ENCODE measurements around the gene VSIR. TPM values are rescaled to one million over a fixed set of nuclear protein-coding genes. Genes with fewer than 3 reads are reported as not detected.

The VSIR gene
- total RNA-seq, 1 experiment from 2014 or later = 18.5 TPM

- Histone ChIP-seq H4K20me1 (ENCODE audit: insufficient read depth) (no peaks in the 10 kb centered on the region), H3K9ac (ENCODE audit: low read length) (no peak overlapping the region), H2AFZ (ENCODE audit: low read depth, low read length, poor library complexity, severe bottlenecking) (no peak overlapping the region), H3K79me2 (ENCODE audit: insufficient read depth, low read length) (no peaks in the 10 kb centered on the region), H3K9me3 (ENCODE audit: control insufficient read depth in 1 of 2, insufficient read depth in 1 of 2, low read depth in 1 of 2, low read length in 2 of 2) (no peaks in the 10 kb centered on the region), H3K9me2 (ENCODE audit: insufficient read depth) (no peaks in the 10 kb centered on the region), H3K4me2 (ENCODE audit: low read length) (no peak overlapping the region), H3K27me3 (ENCODE audit: insufficient read depth, low read length) (no peaks in the 10 kb centered on the region), H3K4me1 (ENCODE audit: control insufficient read depth in 1 of 2, insufficient read depth in 2 of 2, low read length in 2 of 2) (0 out of 4 replicates have a peak, but pooled peaks cover 0 to 4% of the 10 kb centered on the region in 2 experiments), H3K4me3 (replicated peaks in 1 of 2; ENCODE audit: low read depth in 1 of 2, low read length in 2 of 2) (no peak overlapping the region), H3K36me3 (ENCODE audit: control insufficient read depth in 1 of 2, insufficient read depth in 2 of 2, low read length in 2 of 2) (no peaks in the 10 kb centered on the region), H3K27ac (ENCODE audit: low read depth, low read length) (no peak overlapping the region)
- peak; percentile 93 for TF ChIP-seq RAD21 (IDR thresholded peaks at IDR 0.05; ENCODE audit: low read depth)
- TF ChIP-seq MAX (IDR thresholded peaks at IDR 0.05) = no peak
- peak; percentile 77 to 93 (median 89) for TF ChIP-seq CTCF (IDR thresholded peaks at IDR 0.05 in 2 of 3, conservative IDR thresholded peaks at IDR 0.05 in 1 of 3; ENCODE audit: borderline replicate concordance in 1 of 3, insufficient read depth in 1 of 3, low read depth in 2 of 3, low read length in 2 of 3)
- no peak for TF ChIP-seq FOSL1 (IDR thresholded peaks at IDR 0.05; ENCODE audit: low read depth)
- peak; percentile 87 for ATAC-seq
- ChIA-PET POLR2A (interaction anchor here (1.1 to 1.4 kb wide), 2 partner anchors 389 to 394 kb away, joined by 3 to 4 read pairs; partner anchors contain the start of gene SLC29A3), RAD21 (ENCODE audit: low non-redundant PET in 1 of 2, low total read pairs in 2 of 2, uncharacterized antibody in 2 of 2, unreplicated experiment in 2 of 2) (interaction anchor here (0.9 to 2.0 kb wide), 8 partner anchors 65 to 394 kb away, joined by 3 to 9 read pairs (median 6); partner anchors contain the start of genes SLC29A3 (in 1 of the 2) and VSIR (in 1 of the 2)), CTCF (interaction anchor here (0.7 to 5.2 kb wide), 21 partner anchors 8 to 394 kb away, joined by 3 to 57 read pairs (median 5); partner anchors contain the start of genes C10orf105 and SLC29A3)
- BruUV-seq (replicated peaks) = no TSS peak
- no peak for DNase-seq (ENCODE audit: low read depth, low spot score)
- intact Hi-C loops (cut with micrococcal nuclease) = loop anchor here (1.0 kb wide), 3 partner anchors 324 to 394 kb away; partner anchors contain the start of gene SLC29A3
Measured at GRCh38 chr10:71708301-71708703, 65.0 kb downstream of the VSIR start.

- DNase-seq (ENCODE audit: low read depth, low spot score) (no peak), ATAC-seq (no peak)
- TF ChIP-seq SRF (IDR thresholded peaks at IDR 0.05; ENCODE audit: low read depth) (no peak), ZFX (IDR thresholded peaks at IDR 0.05) (no peak), EZH2 (IDR thresholded peaks at IDR 0.05) (no peak), POLR2A (IDR thresholded peaks at IDR 0.05; ENCODE audit: borderline replicate concordance, extremely low read depth, insufficient read depth, insufficient read length) (no peak)
- Histone ChIP-seq H3K27ac (ENCODE audit: low read depth, low read length) (no peak overlapping the region), H3K36me3 (ENCODE audit: control insufficient read depth in 1 of 2, insufficient read depth in 2 of 2, low read length in 2 of 2) (no peaks in the 10 kb centered on the region), H3K4me1 (ENCODE audit: control insufficient read depth in 1 of 2, insufficient read depth in 2 of 2, low read length in 2 of 2) (0 out of 4 replicates have a peak, but pooled peaks cover 0 to 4% of the 10 kb centered on the region in 2 experiments), H3K4me2 (ENCODE audit: low read length) (no peak overlapping the region), H3K9ac (ENCODE audit: low read length) (no peak overlapping the region), H2AFZ (ENCODE audit: low read depth, low read length, poor library complexity, severe bottlenecking) (no peak overlapping the region), H3K9me2 (ENCODE audit: insufficient read depth) (no peaks in the 10 kb centered on the region), H3K9me3 (ENCODE audit: control insufficient read depth in 1 of 2, insufficient read depth in 1 of 2, low read depth in 1 of 2, low read length in 2 of 2) (no peaks in the 10 kb centered on the region), H3K4me3 (replicated peaks in 1 of 2; ENCODE audit: low read depth in 1 of 2, low read length in 2 of 2) (no peak overlapping the region), H3K79me2 (ENCODE audit: insufficient read depth, low read length) (no peaks in the 10 kb centered on the region), H4K20me1 (ENCODE audit: insufficient read depth) (no peaks in the 10 kb centered on the region), H3K27me3 (ENCODE audit: insufficient read depth, low read length) (no peaks in the 10 kb centered on the region)
- CTCF ChIA-PET = interaction anchor here (1.2 to 5.2 kb wide), 7 partner anchors 10 to 393 kb away, joined by 3 to 57 read pairs (median 12); partner anchors contain the start of gene SLC29A3
- POLR2A ChIA-PET = no interaction called here
- RAD21 ChIA-PET (ENCODE audit: low non-redundant PET in 1 of 2, low total read pairs in 2 of 2, uncharacterized antibody in 2 of 2, unreplicated experiment in 2 of 2) = interaction anchor here in 1 of 2 experiments (1.3 to 2.0 kb wide), 2 partner anchors 323 to 393 kb away, joined by 5 to 6 read pairs; no protein-coding TSS in a partner anchor
- intact Hi-C loops (cut with micrococcal nuclease) = no loop called here
- BruUV-seq (replicated peaks) = no TSS peak
Measured at GRCh38 chr10:71707240-71707789, 66.0 kb downstream of the VSIR start.

Measured in HCT116 (cell line).